RPMI8226 (cell line): Measurements from ENCODE around the gene TIE1.

Experiments used
- DNase-seq: peaks from one replicate; pipeline ENCODE4 v3.0.0-alpha.2; 2015

TIE1 gene

GRCh38 chr1:43300378-43301094, at the start of gene TIE1:
TIE1 (plus strand) TSS chr1:43300982; CDS start chr1:43301072, 90 bp downstream.
- DNase-seq, result no peak

GRCh38 chr1:43251024-43251423, 49.8 kb upstream of the TIE1 start:
- no peak for DNase-seq

GRCh38 chr1:43252225-43252624, 48.6 kb upstream of the TIE1 start:
- no peak for DNase-seq

- DNase-seq, result no peak
Measured at GRCh38 chr1:43253173-43253572, 47.6 kb upstream of the TIE1 start.

GRCh38 chr1:43253876-43254275, 46.9 kb upstream of the TIE1 start:
- DNase-seq, result no peak

GRCh38 chr1:43255438-43256210, 45.2 kb upstream of the TIE1 start:
- no peak for DNase-seq

GRCh38 chr1:43256675-43257570, 43.9 kb upstream of the TIE1 start:
- peak; percentile 69 for DNase-seq

- no peak for DNase-seq
Measured at GRCh38 chr1:43258370-43258769, 42.4 kb upstream of the TIE1 start.

GRCh38 chr1:43265431-43265830, 35.4 kb upstream of the TIE1 start:
- no peak for DNase-seq

GRCh38 chr1:43266881-43267280, 33.9 kb upstream of the TIE1 start:
- no peak for DNase-seq

- DNase-seq, result peak; percentile 2
Measured at GRCh38 chr1:43267291-43267805, 33.4 kb upstream of the TIE1 start.

GRCh38 chr1:43267818-43268425, 32.9 kb upstream of the TIE1 start:
- peak; percentile 1 for DNase-seq

GRCh38 chr1:43269627-43270375, 31.0 kb upstream of the TIE1 start, which contains the start of gene TMEM125:
TMEM125 (plus strand) TSS chr1:43269983; CDS start chr1:43272723, 2,740 bp downstream.
- no peak for DNase-seq

- peak; percentile 38 for DNase-seq
Measured at GRCh38 chr1:43270421-43271095, 30.2 kb upstream of the TIE1 start.

- no peak for DNase-seq
Measured at GRCh38 chr1:43271186-43272118, 29.3 kb upstream of the TIE1 start.

GRCh38 chr1:43272161-43272560, 28.6 kb upstream of the TIE1 start:
- no peak for DNase-seq

- no peak for DNase-seq
Measured at GRCh38 chr1:43272576-43273571, 27.9 kb upstream of the TIE1 start.

- DNase-seq, result no peak
Measured at GRCh38 chr1:43273708-43274107, 27.1 kb upstream of the TIE1 start.
